Liver (tissue), 3 donors: Measurements from ENCODE around the gene CS.

Source experiments
- ATF3 ChIP-seq: IDR thresholded peaks from 2 replicates; pipeline ENCODE4 v1.6.1; 2016; ENCODE audit warnings: antibody characterized with exemption
- FOXA1 ChIP-seq: IDR thresholded peaks from 2 replicates; pipeline ENCODE4 v1.6.1; 2016; ENCODE audit warnings: antibody characterized with exemption
- MAX ChIP-seq: IDR thresholded peaks from 2 replicates; pipeline ENCODE4 v1.6.1; 2016; ENCODE audit warnings: antibody characterized with exemption
- REST ChIP-seq: IDR thresholded peaks from 2 replicates; pipeline ENCODE4 v1.6.1; 2016; ENCODE audit warnings: antibody characterized with exemption, mild to moderate bottlenecking
- SP1 ChIP-seq: IDR thresholded peaks from 2 replicates; pipeline ENCODE4 v1.6.1; 2018; ENCODE audit warnings: antibody characterized with exemption, mild to moderate bottlenecking
- TAF1 ChIP-seq: conservative IDR thresholded peaks from 2 replicates; pipeline ENCODE4 v1.6.1; 2016; ENCODE audit warnings: antibody characterized with exemption, mild to moderate bottlenecking
- YY1 ChIP-seq: IDR thresholded peaks from 2 replicates; pipeline ENCODE4 v1.6.1; 2016; ENCODE audit warnings: antibody characterized with exemption, mild to moderate bottlenecking
- TF ChIP-seq, protein P1 (sequence below): fragments of 150-350 bp; IDR thresholded peaks from 2 replicates; pipeline ENCODE4 v1.5.1; 2017; ENCODE audit warnings: improper control_type of control experiment, low read depth, low read length; ENCODE audit not compliant: missing input control
- donor health status: healthy.
- donor health status: healthy.

DNA sequence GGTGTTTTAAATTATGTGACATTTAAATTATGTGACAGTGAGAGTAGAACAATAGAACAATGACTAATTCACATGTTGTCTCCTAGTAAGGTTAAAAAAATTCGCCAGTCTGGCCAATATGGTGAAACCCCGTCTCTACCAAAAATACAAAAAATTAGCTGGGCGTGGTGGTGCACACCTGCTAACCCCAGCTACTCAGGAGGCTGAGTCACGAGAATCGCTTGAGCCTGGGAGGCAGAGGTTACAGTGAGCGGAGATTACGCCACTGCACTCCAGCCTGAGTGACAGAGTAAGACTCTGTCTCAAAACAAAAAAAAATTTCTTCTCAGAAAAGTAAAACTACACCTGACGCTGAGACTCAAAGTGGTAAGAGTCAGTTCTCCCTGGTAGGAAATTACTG is 2.7 kb downstream of the CS start:
- TF ChIP-seq, protein P1, sequence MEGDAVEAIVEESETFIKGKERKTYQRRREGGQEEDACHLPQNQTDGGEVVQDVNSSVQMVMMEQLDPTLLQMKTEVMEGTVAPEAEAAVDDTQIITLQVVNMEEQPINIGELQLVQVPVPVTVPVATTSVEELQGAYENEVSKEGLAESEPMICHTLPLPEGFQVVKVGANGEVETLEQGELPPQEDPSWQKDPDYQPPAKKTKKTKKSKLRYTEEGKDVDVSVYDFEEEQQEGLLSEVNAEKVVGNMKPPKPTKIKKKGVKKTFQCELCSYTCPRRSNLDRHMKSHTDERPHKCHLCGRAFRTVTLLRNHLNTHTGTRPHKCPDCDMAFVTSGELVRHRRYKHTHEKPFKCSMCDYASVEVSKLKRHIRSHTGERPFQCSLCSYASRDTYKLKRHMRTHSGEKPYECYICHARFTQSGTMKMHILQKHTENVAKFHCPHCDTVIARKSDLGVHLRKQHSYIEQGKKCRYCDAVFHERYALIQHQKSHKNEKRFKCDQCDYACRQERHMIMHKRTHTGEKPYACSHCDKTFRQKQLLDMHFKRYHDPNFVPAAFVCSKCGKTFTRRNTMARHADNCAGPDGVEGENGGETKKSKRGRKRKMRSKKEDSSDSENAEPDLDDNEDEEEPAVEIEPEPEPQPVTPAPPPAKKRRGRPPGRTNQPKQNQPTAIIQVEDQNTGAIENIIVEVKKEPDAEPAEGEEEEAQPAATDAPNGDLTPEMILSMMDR, result no peak
- no peak for TF ChIP-seq REST
- no peak for TF ChIP-seq TAF1
- no peak for TF ChIP-seq MAX
- TF ChIP-seq ATF3, result no peak
- no peak for TF ChIP-seq SP1
- TF ChIP-seq FOXA1, result no peak
- no peak for TF ChIP-seq YY1
